Mesenchymal stem cell (in vitro differentiated cells and primary cell): Measurements from ENCODE around the gene NLGN4Y.
A peak's percentile ranks its signal among the peaks of the same experiment; 100 is the strongest.
"Not testable (repeated sequence)": the region's sequence is repeated elsewhere in the genome, so short reads cannot be mapped to it uniquely, and the experiment has no call there.

Source experiments
- DNase-seq: peaks from one replicate; pipeline ENCODE4 v3.0.0-alpha.2; 2013
- H2AFZ ChIP-seq: one replicate; pipeline ENCODE4 v1.6.1; 2013; ENCODE audit warnings: low read depth, mild to moderate bottlenecking, control low read depth, inconsistent platforms, low read length, moderate library complexity
- H2AK5ac ChIP-seq: 2 replicates; pipeline ENCODE4 v1.6.1; 2013; ENCODE audit warnings: low read length, moderate library complexity, mild to moderate bottlenecking, inconsistent platforms; ENCODE audit not compliant: severe bottlenecking
- H2BK120ac ChIP-seq: one replicate; pipeline ENCODE4 v1.6.1; 2013; ENCODE audit warnings: low read depth, mild to moderate bottlenecking, inconsistent platforms, low read length, moderate library complexity
- H2BK12ac ChIP-seq, 2 experiments: one replicate each; pipeline ENCODE4 v1.6.1; 2013; ENCODE audit warnings: inconsistent platforms in 2 of 2, low read length in 2 of 2, mild to moderate bottlenecking in 2 of 2, moderate library complexity in 2 of 2, control low read depth in 1 of 2
- H2BK15ac ChIP-seq: one replicate; pipeline ENCODE4 v1.6.1; 2013; ENCODE audit warnings: mild to moderate bottlenecking, low read depth, inconsistent platforms; ENCODE audit not compliant: poor library complexity, severe bottlenecking
- H2BK5ac ChIP-seq: 2 replicates; pipeline ENCODE4 v1.6.1; 2013; ENCODE audit warnings: low read depth, mild to moderate bottlenecking, low read length, control low read depth, inconsistent platforms; ENCODE audit not compliant: poor library complexity, severe bottlenecking
- H3K14ac ChIP-seq, 2 experiments: one replicate each; pipeline ENCODE4 v1.6.1; 2013; ENCODE audit warnings: inconsistent platforms in 2 of 2, low read length in 2 of 2, control low read depth in 1 of 2, mild to moderate bottlenecking in 1 of 2, moderate library complexity in 1 of 2
- H3K18ac ChIP-seq, 2 experiments: one replicate each; pipeline ENCODE4 v1.6.1; 2013; ENCODE audit warnings: inconsistent platforms in 2 of 2, low read length in 2 of 2, control low read depth in 1 of 2, low read depth in 1 of 2, mild to moderate bottlenecking in 1 of 2
- H3K23ac ChIP-seq, 2 experiments: one replicate each; pipeline ENCODE4 v1.6.1; 2013; ENCODE audit warnings: inconsistent platforms in 2 of 2, low read length in 2 of 2, mild to moderate bottlenecking in 2 of 2, moderate library complexity in 2 of 2, control low read depth in 1 of 2
- H3K27ac ChIP-seq: 2 replicates; pipeline ENCODE4 v1.5.1; 2013; ENCODE audit warnings: mild to moderate bottlenecking, moderate library complexity, low read length, control low read depth, inconsistent platforms; ENCODE audit not compliant: poor library complexity, severe bottlenecking
- H3K27me3 ChIP-seq, 2 experiments: 2 replicates each; pipeline versions ENCODE4 v1.6.1 to v1.7.0; 2013; ENCODE audit warnings: low read length in 2 of 2, mild to moderate bottlenecking in 2 of 2, moderate library complexity in 2 of 2, control low read depth in 1 of 2, inconsistent platforms in 1 of 2; ENCODE audit not compliant: control insufficient read depth in 1 of 2, insufficient read depth in 1 of 2
- H3K36me3 ChIP-seq, 2 experiments: 2 replicates each; pipeline versions ENCODE4 v1.6.1 to v1.7.0; 2013; ENCODE audit warnings: low read length in 2 of 2, control low read depth in 1 of 2, inconsistent platforms in 1 of 2, low read depth in 1 of 2, mild to moderate bottlenecking in 1 of 2; ENCODE audit not compliant: insufficient read depth in 2 of 2, control insufficient read depth in 1 of 2
- H3K4ac ChIP-seq, 2 experiments: one replicate each; pipeline ENCODE4 v1.6.1; 2013; ENCODE audit warnings: inconsistent platforms in 2 of 2, low read length in 2 of 2, mild to moderate bottlenecking in 2 of 2, moderate library complexity in 2 of 2, control low read depth in 1 of 2, low read depth in 1 of 2
- H3K4me1 ChIP-seq: 2 replicates; pipeline ENCODE4 v1.6.1; 2013; ENCODE audit warnings: low read depth, low read length, control low read depth; ENCODE audit not compliant: control insufficient read depth, insufficient read depth
- H3K4me2 ChIP-seq: 2 replicates; pipeline ENCODE4 v1.6.1; 2013; ENCODE audit warnings: low read length, mild to moderate bottlenecking, inconsistent platforms; ENCODE audit not compliant: poor library complexity, severe bottlenecking
- H3K4me3 ChIP-seq, 2 experiments: 2 replicates each; pipeline versions ENCODE4 v1.5.1 to v1.7.0; 2013; ENCODE audit warnings: low read length in 2 of 2, mild to moderate bottlenecking in 2 of 2, control low read depth in 1 of 2, low read depth in 1 of 2; ENCODE audit not compliant: insufficient read depth in 1 of 2
- H3K79me1 ChIP-seq: replicated peaks from 2 replicates; pipeline ENCODE4 v1.6.1; 2013; ENCODE audit warnings: mild to moderate bottlenecking, control low read depth, low read length, inconsistent platforms; ENCODE audit not compliant: poor library complexity, severe bottlenecking
- H3K9ac ChIP-seq: 2 replicates; pipeline ENCODE4 v1.7.0; 2013; ENCODE audit warnings: mild to moderate bottlenecking, low read length, moderate library complexity
- H3K9me3 ChIP-seq: 2 replicates; pipeline ENCODE4 v1.7.0; 2013; ENCODE audit warnings: mild to moderate bottlenecking, low read length; ENCODE audit not compliant: control insufficient read depth
- H4K8ac ChIP-seq: one replicate; pipeline ENCODE4 v1.6.1; 2013; ENCODE audit warnings: inconsistent platforms, mild to moderate bottlenecking, low read length, moderate library complexity
- H4K91ac ChIP-seq: one replicate; pipeline ENCODE4 v1.6.1; 2013; ENCODE audit warnings: mild to moderate bottlenecking, low read length, inconsistent platforms
- WGBS: methylation state at CpG from one replicate; pipeline ENCODE4 v1.1.7; 2013; ENCODE audit warnings: mixed read lengths; 5-methylcytosine and 5-hydroxymethylcytosine counted together

NLGN4Y gene

GRCh38 chrY:14860448-14860847 is 336.1 kb downstream of the NLGN4Y start:
- no peaks in the 10 kb centered on the region for H3K36me3 ChIP-seq
- H2BK15ac ChIP-seq: no peak overlapping the region
- no peaks in the 10 kb centered on the region for H3K4me1 ChIP-seq
- no peak overlapping the region for H3K27ac ChIP-seq
- H4K8ac ChIP-seq: no peak overlapping the region
- no peaks in the 10 kb centered on the region for H3K79me1 ChIP-seq
- H3K27me3 ChIP-seq: no peaks in the 10 kb centered on the region
- no peak overlapping the region for H2AFZ ChIP-seq
- H2BK5ac ChIP-seq: no peak overlapping the region
- H3K4ac ChIP-seq: no peak overlapping the region
- H3K4me2 ChIP-seq: no peak overlapping the region
- H3K18ac ChIP-seq: no peak overlapping the region
- H3K9me3 ChIP-seq: no peaks in the 10 kb centered on the region
- H4K91ac ChIP-seq: no peak overlapping the region
- H2AK5ac ChIP-seq: no peak overlapping the region
- H3K9ac ChIP-seq: no peak overlapping the region
- no peak overlapping the region for H2BK120ac ChIP-seq
- DNase-seq: no peak
- H2BK12ac ChIP-seq: no peak overlapping the region
- H3K14ac ChIP-seq: no peak overlapping the region
- no peak overlapping the region for H3K4me3 ChIP-seq
- H3K23ac ChIP-seq: no peak overlapping the region

- 87% methylated on average over 8 of the region's 8 CpGs for WGBS
- H3K36me3 ChIP-seq, H4K91ac ChIP-seq: not testable (repeated sequence)
Observed at GRCh38 chrY:14861033-14861432, 336.7 kb downstream of the NLGN4Y start.

GRCh38 chrY:14871971-14872370 is 347.6 kb downstream of the NLGN4Y start:
- no peak overlapping the region for H2BK120ac ChIP-seq
- no peaks in the 10 kb centered on the region for H3K4me1 ChIP-seq

More at GRCh38 chrY:14861033-14861432, 336.7 kb downstream of the NLGN4Y start:
- H2BK12ac ChIP-seq, H2BK5ac ChIP-seq, DNase-seq, H3K14ac ChIP-seq, H3K9me3 ChIP-seq, H3K27me3 ChIP-seq, H2BK120ac ChIP-seq, H3K4ac ChIP-seq, H3K18ac ChIP-seq, H3K4me2 ChIP-seq, H4K8ac ChIP-seq, H2BK15ac ChIP-seq, H3K79me1 ChIP-seq, H2AFZ ChIP-seq, H3K27ac ChIP-seq, H3K23ac ChIP-seq, H2AK5ac ChIP-seq, H3K4me3 ChIP-seq, H3K4me1 ChIP-seq, H3K9ac ChIP-seq: not testable (repeated sequence)

More at GRCh38 chrY:14871971-14872370, 347.6 kb downstream of the NLGN4Y start:
- no peak overlapping the region for H3K27ac ChIP-seq
- peak; percentile 5 for DNase-seq
- no peak overlapping the region for H4K8ac ChIP-seq
- H2BK12ac ChIP-seq: no peak overlapping the region
- no peaks in the 10 kb centered on the region for H3K79me1 ChIP-seq
- no peak overlapping the region for H3K18ac ChIP-seq
- H3K9me3 ChIP-seq: no peaks in the 10 kb centered on the region
- no peak overlapping the region for H3K4me2 ChIP-seq
- no peak overlapping the region for H2AK5ac ChIP-seq
- H3K23ac ChIP-seq: no peak overlapping the region
- no peak overlapping the region for H2AFZ ChIP-seq
- no peak overlapping the region for H3K4ac ChIP-seq
- 37% methylated on average over 2 of the region's 2 CpGs for WGBS
- no peak overlapping the region for H3K4me3 ChIP-seq
- no peak overlapping the region for H2BK15ac ChIP-seq
- no peaks in the 10 kb centered on the region for H3K27me3 ChIP-seq
- no peak overlapping the region for H2BK5ac ChIP-seq
- H3K14ac ChIP-seq: no peak overlapping the region
- H3K36me3 ChIP-seq: no peaks in the 10 kb centered on the region
- H4K91ac ChIP-seq: no peak overlapping the region
- H3K9ac ChIP-seq: no peak overlapping the region
